HG02870 (cell line): ENCODE data around the gene TRUB2.

Experiments used
- ATAC-seq: cut with Tn5 transposase; IDR thresholded peaks from one replicate; pipeline ENCODE4 v1.9.1; 2021; ENCODE audit warnings: mild to moderate bottlenecking, moderate library complexity; ENCODE audit not compliant: unreplicated experiment

The TRUB2 gene, protein sequence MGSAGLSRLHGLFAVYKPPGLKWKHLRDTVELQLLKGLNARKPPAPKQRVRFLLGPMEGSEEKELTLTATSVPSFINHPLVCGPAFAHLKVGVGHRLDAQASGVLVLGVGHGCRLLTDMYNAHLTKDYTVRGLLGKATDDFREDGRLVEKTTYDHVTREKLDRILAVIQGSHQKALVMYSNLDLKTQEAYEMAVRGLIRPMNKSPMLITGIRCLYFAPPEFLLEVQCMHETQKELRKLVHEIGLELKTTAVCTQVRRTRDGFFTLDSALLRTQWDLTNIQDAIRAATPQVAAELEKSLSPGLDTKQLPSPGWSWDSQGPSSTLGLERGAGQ

GRCh38 chr9:128322404-128323211, at the start of gene TRUB2, which contains the start of gene COQ4:
Gene TRUB2, minus strand, starts transcription at chr9:128322447. Its CDS starts 39 bp downstream, at chr9:128322408.
Gene COQ4, plus strand, starts transcription at chr9:128322839. Its CDS starts 20 bp downstream, at chr9:128322859.
- peak; percentile 76 for ATAC-seq

DNA sequence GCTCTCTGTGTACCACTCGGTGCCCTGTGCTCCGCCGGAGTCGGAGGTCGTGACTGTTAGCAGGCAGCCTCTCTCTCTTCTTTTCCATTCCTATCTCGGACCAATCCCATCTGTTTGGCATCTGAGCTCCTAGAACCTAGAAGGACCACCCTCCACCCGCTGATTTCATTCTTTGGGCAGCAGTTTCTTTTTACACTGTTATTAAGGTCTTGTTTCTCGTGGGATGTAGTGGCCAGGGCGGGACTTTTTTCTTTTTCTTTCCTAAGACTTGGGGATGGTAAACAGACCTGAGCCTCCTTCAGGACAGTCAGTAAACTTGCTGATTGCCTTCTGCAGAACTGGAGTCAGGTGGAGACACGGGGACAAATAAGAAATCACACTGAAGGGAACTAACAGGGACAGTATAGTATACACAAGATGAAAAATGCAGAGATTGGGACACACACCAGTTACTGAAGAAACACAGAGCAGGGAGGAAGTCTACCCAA, 49.4 kb upstream of the TRUB2 start:
- ATAC-seq = no peak

DNA sequence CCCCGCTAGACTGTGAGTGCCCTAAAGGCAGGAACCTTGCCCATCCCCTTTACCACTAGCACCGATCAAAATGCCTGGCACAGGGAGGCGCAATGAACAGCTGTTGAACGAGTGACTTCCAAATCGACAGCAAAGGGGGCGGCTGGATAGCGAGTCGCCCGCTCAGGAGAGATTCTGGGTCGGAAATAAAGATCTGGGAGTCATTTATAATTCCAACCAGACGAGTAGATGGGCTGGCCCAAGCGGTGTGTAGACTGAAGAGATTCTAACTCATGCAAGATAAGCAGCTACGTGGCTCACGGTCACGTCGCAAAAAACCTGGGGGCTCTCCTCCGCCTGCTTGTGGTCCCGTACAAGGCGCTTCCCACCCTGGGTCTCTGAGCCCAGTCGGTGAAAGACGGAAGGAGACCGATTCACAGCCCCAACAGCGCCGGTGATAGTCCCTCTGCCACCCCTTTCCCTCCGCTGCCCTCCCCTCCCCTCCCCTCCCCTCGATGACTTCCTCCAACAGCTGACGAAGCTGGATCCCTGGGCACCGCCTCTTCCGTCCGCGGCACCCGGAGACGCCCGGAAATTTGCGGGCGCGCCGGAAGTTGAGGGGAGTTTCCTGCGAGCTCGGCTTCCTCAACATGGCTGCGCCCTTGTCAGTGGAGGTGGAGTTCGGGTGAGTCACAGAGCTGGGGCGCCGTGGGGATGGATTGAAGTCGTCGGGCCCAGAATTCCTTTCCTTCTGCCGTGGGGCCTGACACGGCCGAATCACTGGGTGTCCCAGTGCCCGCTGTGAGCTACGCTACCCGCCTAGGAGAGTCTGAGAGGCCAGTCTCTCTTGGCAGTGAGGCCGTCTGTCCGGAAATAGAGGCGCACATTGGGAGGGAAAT, 48.7 kb upstream of the TRUB2 start, which contains the start of gene URM1:
URM1 (plus strand) TSS at position 623 of the 878 bp plus-strand sequence; CDS start at position 630, 7 bp downstream.
- ATAC-seq = peak; percentile 90

GRCh38 chr9:128370367-128370751, 48.1 kb upstream of the TRUB2 start:
- ATAC-seq = no peak

GRCh38 chr9:128369024-128369706, 46.9 kb upstream of the TRUB2 start:
- no peak for ATAC-seq

DNA sequence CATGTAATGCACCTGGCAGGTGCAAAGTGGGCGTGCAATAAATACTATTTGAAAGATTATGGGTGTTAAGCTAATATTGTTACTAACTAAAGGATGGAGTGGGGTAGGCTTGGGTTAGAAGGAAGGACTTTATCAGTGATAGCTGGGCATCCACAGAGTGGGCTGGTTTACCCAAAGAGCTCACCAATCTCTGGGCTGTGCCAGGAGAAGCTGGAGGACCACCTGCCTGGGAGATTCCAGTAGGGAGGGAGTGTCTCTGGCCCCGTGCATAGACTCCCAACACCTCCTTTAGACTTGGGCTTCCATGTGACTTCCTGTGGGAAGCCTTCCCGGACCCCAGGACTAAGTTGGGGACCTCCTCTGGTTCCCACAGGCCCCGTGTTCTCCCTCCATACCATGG, 43.3 kb upstream of the TRUB2 start:
- no peak for ATAC-seq

GRCh38 chr9:128362774-128363173, 40.5 kb upstream of the TRUB2 start:
- ATAC-seq = no peak

GRCh38 chr9:128361986-128362646, 39.9 kb upstream of the TRUB2 start:
- ATAC-seq = peak; percentile 60

GRCh38 chr9:128361296-128361985, 39.2 kb upstream of the TRUB2 start:
- no peak for ATAC-seq

GRCh38 chr9:128360826-128361225, 38.6 kb upstream of the TRUB2 start:
- ATAC-seq = no peak

DNA sequence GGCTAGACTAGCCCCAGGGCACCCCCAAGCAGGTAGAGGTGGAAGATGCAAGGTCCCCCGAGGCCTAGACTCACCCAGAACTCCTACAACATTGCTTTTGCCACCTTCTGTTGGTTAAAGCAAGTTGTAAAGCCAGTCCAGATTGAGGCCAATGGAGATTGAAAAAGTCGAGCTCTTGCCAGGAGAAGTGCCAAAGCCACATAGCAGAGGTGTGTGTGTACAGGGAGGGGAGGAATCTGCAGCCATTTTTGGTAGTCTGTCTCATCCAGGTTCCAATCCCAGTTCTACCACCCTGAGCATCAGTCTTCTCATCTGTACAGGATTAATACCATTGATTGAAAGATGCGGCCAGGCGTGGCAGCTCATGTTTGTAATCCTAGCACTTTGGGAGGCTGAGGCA, 36.6 kb upstream of the TRUB2 start:
- no peak for ATAC-seq

GRCh38 chr9:128358090-128358489, 35.8 kb upstream of the TRUB2 start:
- no peak for ATAC-seq

- no peak for ATAC-seq
Observed at GRCh38 chr9:128355451-128355850, 33.2 kb upstream of the TRUB2 start.

DNA sequence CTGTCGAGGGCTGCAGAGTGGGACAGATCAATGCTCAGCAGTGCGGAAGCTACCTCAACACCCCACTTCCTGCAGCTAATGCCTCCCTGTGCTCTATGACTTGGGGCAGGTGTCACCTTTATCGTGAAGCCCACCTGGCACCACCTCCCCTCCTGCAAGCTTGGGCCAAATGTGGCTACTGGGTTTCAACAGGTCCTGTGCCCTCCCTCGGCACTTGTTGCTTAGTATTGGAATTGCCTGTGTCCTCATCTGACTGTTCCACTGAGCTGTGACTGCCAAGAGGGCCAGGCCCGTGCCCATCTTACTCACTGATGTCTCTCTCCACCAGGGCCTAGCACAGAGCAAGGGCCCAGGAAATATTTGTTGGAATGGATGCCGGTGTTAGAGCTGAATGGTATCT, 27.5 kb upstream of the TRUB2 start:
- ATAC-seq = no peak

DNA sequence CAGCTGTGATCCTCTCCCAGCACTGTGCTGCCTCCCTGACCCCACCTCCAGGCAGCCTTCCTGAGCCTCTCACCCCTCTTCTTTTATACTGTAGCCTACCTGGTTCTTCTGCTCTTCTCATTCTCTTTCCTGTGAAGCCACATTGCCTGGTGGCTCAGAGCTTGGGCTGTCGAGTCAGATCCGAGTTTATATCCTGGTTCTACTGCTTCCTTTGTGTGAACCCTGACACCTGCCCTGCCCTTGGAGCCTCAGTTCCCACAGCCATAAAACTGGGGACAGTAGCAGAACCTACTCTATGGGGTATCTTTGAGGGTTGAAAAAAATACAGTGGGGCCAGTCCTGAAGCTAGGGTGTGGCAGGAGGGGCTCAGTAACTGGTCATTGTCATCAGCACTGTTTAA, 26.9 kb upstream of the TRUB2 start:
- ATAC-seq = no peak

- ATAC-seq = no peak
Observed at GRCh38 chr9:128344931-128345605, 22.8 kb upstream of the TRUB2 start.

- no peak for ATAC-seq
Observed at GRCh38 chr9:128343855-128344254, 21.6 kb upstream of the TRUB2 start.

- no peak for ATAC-seq
Observed at GRCh38 chr9:128342971-128343680, 20.9 kb upstream of the TRUB2 start.
